ENCODE results near the gene SESN3. TPM values are rescaled to one million over a fixed set of nuclear protein-coding genes. Genes with fewer than 3 reads are reported as not detected.
A peak's percentile ranks its signal among the peaks of the same experiment; 100 is the strongest.

The SESN3 gene
- total RNA-seq, result 10 to 100 TPM; 30.1 to 90.0 (median 41.8) TPM
- polyA plus RNA-seq, result 10 to 100 TPM in 1 of 3 donors, 1 to 10 TPM in 2; 5.9 to 14.8 (median 8.3) TPM
- long read RNA-seq, donor 1, result 0 reads
- long read RNA-seq, donor 2, full-length matches to known transcripts, result 6 of 6 reads
- long read RNA-seq, donor 2, partial matches to known transcripts, result 0 of 6 reads
- long read RNA-seq, donor 2, other reads (novel, unspliced or antisense), result 0 of 6 reads
- long read RNA-seq, donor 3, result 0 reads
- long read RNA-seq, donor 4, result 0 reads
- long read RNA-seq, donor 5, partial matches to known transcripts, result 0 of 5 reads
- long read RNA-seq, donor 5, other reads (novel, unspliced or antisense), result 5 of 5 reads
- long read RNA-seq, donor 6, partial matches to known transcripts, result 1 of 6 reads
- long read RNA-seq, donor 6, other reads (novel, unspliced or antisense), result 5 of 6 reads
- long read RNA-seq, donor 7, full-length matches to known transcripts, result 2 of 2 reads
- long read RNA-seq, donor 7, partial matches to known transcripts, result 0 of 2 reads
- long read RNA-seq, donor 7, other reads (novel, unspliced or antisense), result 0 of 2 reads
- long read RNA-seq, donor 8, result 0 reads
- long read RNA-seq, donor 9, full-length matches to known transcripts, result 1 of 1 reads
- long read RNA-seq, donor 9, partial matches to known transcripts, result 0 of 1 reads
- long read RNA-seq, donor 9, other reads (novel, unspliced or antisense), result 0 of 1 reads
- long read RNA-seq, donor 10, result 0 reads

- Histone ChIP-seq H3K27ac (peak within 1 kb of the TSS; percentile 55 to 95 (median 92)), H3K27me3 (no peaks in the 10 kb centered on the region), H3K4me3 (peak within 1 kb of the TSS; percentile 38 to 92 (median 76)), H3K36me3 (replicated peaks in 1 of 2) (no peaks in the 10 kb centered on the region), H3K9me3 (replicated peaks in 1 of 3) (no peaks in the 10 kb centered on the region), H3K4me1 (replicated peaks in 1 of 2) (peaks cover 5 to 43% of the 10 kb centered on the region in 2 donors)
- 1 to 9% (median 1%) methylated on average over 6 to 40 of the region's 40 CpGs for WGBS, 4 donors
- peak; percentile 99 to 100 (median 99) for DNase-seq
- intact Hi-C loops (cut with DNase I), result loop anchor here in 1 of 2 donors (10.0 kb wide), 1 partner anchor 473 kb away; no protein-coding TSS in a partner anchor
- peak in 2 of 6 experiments; percentile 7 to 8 for TF ChIP-seq CTCF (IDR thresholded peaks at IDR 0.05)
- peak; percentile 72 to 96 for TF ChIP-seq POLR2A (IDR thresholded peaks at IDR 0.05)
Measured at GRCh38 chr11:95231127-95231880, at the start of gene SESN3. TSS of gene SESN3 (minus strand) at chr11:95231202. CDS start at chr11:95230860, 342 bp downstream.

- TF ChIP-seq CTCF (IDR thresholded peaks at IDR 0.05), result no peak
- no peak for TF ChIP-seq POLR2A (IDR thresholded peaks at IDR 0.05)
- no peak overlapping the region for H3K4me3 ChIP-seq
- H3K9me3 ChIP-seq (replicated peaks in 1 of 3), result no peaks in the 10 kb centered on the region
- intact Hi-C loops (cut with DNase I), result no loop called here
- WGBS, 4 donors, result 46 to 54% (median 49%) methylated on average over 6 of the region's 6 CpGs
- no peaks in the 10 kb centered on the region for H3K27me3 ChIP-seq
- H3K36me3 ChIP-seq (replicated peaks in 1 of 2), result no peaks in the 10 kb centered on the region
- peaks cover 7 to 12% of the 10 kb centered on the region in 2 donors for H3K4me1 ChIP-seq (replicated peaks in 1 of 2)
- DNase-seq, result peak in 4 of 7 donors; percentile 7 to 44 (median 31)
- peak overlapping the region in 1 of 5 donors; percentile 45 for H3K27ac ChIP-seq
Measured at GRCh38 chr11:95279921-95280868, 49.2 kb upstream of the SESN3 start.

- no peak overlapping the region for H3K4me3 ChIP-seq
- H3K9me3 ChIP-seq (replicated peaks in 1 of 3), result no peaks in the 10 kb centered on the region
- peaks cover 7 to 12% of the 10 kb centered on the region in 2 donors for H3K4me1 ChIP-seq (replicated peaks in 1 of 2)
- no peak for DNase-seq
- H3K36me3 ChIP-seq (replicated peaks in 1 of 2), result no peaks in the 10 kb centered on the region
- 62 to 72% (median 69%) methylated on average over 2 of the region's 2 CpGs for WGBS, 4 donors
- no peak overlapping the region for H3K27ac ChIP-seq
- H3K27me3 ChIP-seq, result no peaks in the 10 kb centered on the region
- intact Hi-C loops (cut with DNase I), result no loop called here
- no peak for TF ChIP-seq CTCF (IDR thresholded peaks at IDR 0.05)
- TF ChIP-seq POLR2A (IDR thresholded peaks at IDR 0.05), result no peak
Measured at GRCh38 chr11:95277868-95278267, 46.9 kb upstream of the SESN3 start.

Measured in adrenal gland (tissue), 19 donors.